H1 (cell line): ENCODE results near the gene CNOT1. TPM values are rescaled to one million over a fixed set of nuclear protein-coding genes. Genes with fewer than 3 reads are reported as not detected.

Experiments
- ASH2L ChIP-seq: fragments of 200-600, 300-600 bp; sonication (generic); IDR thresholded peaks from one replicate; pipeline ENCODE4 v1.7.1; 2017; ENCODE audit warnings: low read length
- BCL11A ChIP-seq, 2 experiments: IDR thresholded peaks; one replicate each; pipeline ENCODE4 v1.6.1; 2011; ENCODE audit warnings: low read depth in 2 of 2, low read length in 2 of 2, mild to moderate bottlenecking in 2 of 2
- CBX5 ChIP-seq: fragments of 300-800, 300-1000 bp; sonication (generic); IDR thresholded peaks from 2 replicates; pipeline ENCODE4 v1.7.1; 2016; ENCODE audit warnings: antibody characterized with exemption, low read length, low read depth
- EP300 ChIP-seq, 2 experiments: IDR thresholded peaks; 1 replicate in 1 of 2; 2 replicates in 1 of 2; pipeline ENCODE4 v1.6.1; 2011 to 2012; ENCODE audit warnings: low read depth in 2 of 2, low read length in 2 of 2, mild to moderate bottlenecking in 2 of 2, borderline replicate concordance in 1 of 2, inconsistent platforms in 1 of 2, moderate library complexity in 1 of 2
- GABPA ChIP-seq: IDR thresholded peaks from 2 replicates; pipeline ENCODE4 v1.6.1; 2011; ENCODE audit warnings: mild to moderate bottlenecking, low read length, moderate library complexity, borderline replicate concordance; ENCODE audit not compliant: insufficient read depth
- GTF2F1 ChIP-seq: IDR thresholded peaks from 2 replicates; pipeline ENCODE4 v1.6.1; 2012; ENCODE audit warnings: low read depth, low read length, improper control_type of control experiment, borderline replicate concordance
- HDAC6 ChIP-seq: IDR thresholded peaks from one replicate; pipeline ENCODE4 v1.7.1; 2012; ENCODE audit warnings: low read depth, mild to moderate bottlenecking, inconsistent platforms, low read length, moderate library complexity
- JUN ChIP-seq: IDR thresholded peaks from 2 replicates; pipeline ENCODE4 v1.6.1; 2011; ENCODE audit warnings: low read depth, mild to moderate bottlenecking, improper control_type of control experiment, low read length
- NANOG ChIP-seq: IDR thresholded peaks from 2 replicates; pipeline ENCODE4 v1.6.1; 2011; ENCODE audit warnings: low read length, low read depth, mild to moderate bottlenecking, inconsistent platforms; ENCODE audit not compliant: insufficient read depth, poor library complexity, severe bottlenecking
- POLR2A ChIP-seq, 2 experiments: IDR thresholded peaks; 1 replicate in 1 of 2; 2 replicates in 1 of 2; pipeline ENCODE4 v1.6.1; 2011; ENCODE audit warnings: low read depth in 2 of 2, low read length in 2 of 2, mild to moderate bottlenecking in 2 of 2; ENCODE audit errors: control extremely low read depth in 1 of 2
- RFX5 ChIP-seq: IDR thresholded peaks from 2 replicates; pipeline ENCODE4 v1.6.1; 2011; ENCODE audit warnings: low read depth, low read length, improper control_type of control experiment, borderline replicate concordance
- SAP30 ChIP-seq: fragments of 300-600 bp; sonication (generic); IDR thresholded peaks from 2 replicates; pipeline ENCODE4 v1.7.1; 2012; ENCODE audit warnings: low read length, moderate library complexity, mild to moderate bottlenecking, inconsistent platforms; ENCODE audit not compliant: insufficient read depth, insufficient replicate concordance
- SP2 ChIP-seq: IDR thresholded peaks from 2 replicates; pipeline ENCODE4 v1.6.1; 2012; ENCODE audit warnings: mild to moderate bottlenecking, low read length, inconsistent platforms
- SRF ChIP-seq: IDR thresholded peaks from 2 replicates; pipeline ENCODE4 v1.6.1; 2011; ENCODE audit warnings: mild to moderate bottlenecking, low read depth, low read length, moderate library complexity
- TAF1 ChIP-seq: IDR thresholded peaks from 2 replicates; pipeline ENCODE4 v1.6.1; 2011; ENCODE audit warnings: mild to moderate bottlenecking, low read depth, low read length
- TAF7 ChIP-seq: optimal IDR thresholded peaks from 2 replicates; pipeline ENCODE3; 2011; ENCODE audit warnings: low read depth, mild to moderate bottlenecking, inconsistent platforms, low read length, moderate library complexity, borderline replicate concordance
- TBP ChIP-seq: IDR thresholded peaks from 2 replicates; pipeline ENCODE4 v1.6.1; 2011; ENCODE audit warnings: low read depth, low read length, improper control_type of control experiment
- ZNF274 ChIP-seq: IDR thresholded peaks from 2 replicates; pipeline ENCODE4 v1.7.0; 2012; ENCODE audit warnings: low read length, borderline replicate concordance; ENCODE audit errors: extremely low read depth
- polyA plus RNA-seq, 7 experiments: library from polyadenylated mRNA; depleted of rRNA in 3 of 7; stranded (reverse) in 5 of 7; unstranded in 2 of 7; fragments of >200 nt in 5 of 7; fragments of 200-250 nt in 2 of 7; gene quantifications; 1 replicate in 5 of 7; 2 replicates in 1 of 7; 4 replicates in 1 of 7; pipeline versions ENCODE4 v1.2.1 to v1.2.3, GENCODE V29; 2011 to 2013; ENCODE audit warnings: missing spikeins in 2 of 7, mixed read lengths in 2 of 7
- total RNA-seq: library from RNA; stranded (reverse); fragmentation: NEBNext Ultra II Directional; extraction: Animal tissue kit (Norgen Biotek cat#: 25700); gene quantifications from 2 replicates; pipeline ENCODE4 v1.2.1, GENCODE V29; 2021
- TF ChIP-seq, protein P1 (sequence below): IDR thresholded peaks from 2 replicates; pipeline ENCODE4 v1.6.1; 2012; ENCODE audit warnings: inconsistent platforms
- TF ChIP-seq, protein P2 (sequence below), 3 experiments: IDR thresholded peaks; 1 replicate in 2 of 3; 2 replicates in 1 of 3; pipeline versions ENCODE4 v1.5.1 to v1.6.1; 2011; ENCODE audit warnings: low read length in 3 of 3, mild to moderate bottlenecking in 3 of 3, inconsistent platforms in 2 of 3, low read depth in 1 of 3, moderate library complexity in 1 of 3; ENCODE audit not compliant: insufficient read depth in 1 of 3; ENCODE audit errors: control extremely low read depth in 1 of 3

The CNOT1 gene
- total and polyA plus RNA-seq, 2 of the 8 experiments (the other 6 are each of a cell fraction or from before 2014, with no cell fraction given): 306 to 319 TPM

DNA sequence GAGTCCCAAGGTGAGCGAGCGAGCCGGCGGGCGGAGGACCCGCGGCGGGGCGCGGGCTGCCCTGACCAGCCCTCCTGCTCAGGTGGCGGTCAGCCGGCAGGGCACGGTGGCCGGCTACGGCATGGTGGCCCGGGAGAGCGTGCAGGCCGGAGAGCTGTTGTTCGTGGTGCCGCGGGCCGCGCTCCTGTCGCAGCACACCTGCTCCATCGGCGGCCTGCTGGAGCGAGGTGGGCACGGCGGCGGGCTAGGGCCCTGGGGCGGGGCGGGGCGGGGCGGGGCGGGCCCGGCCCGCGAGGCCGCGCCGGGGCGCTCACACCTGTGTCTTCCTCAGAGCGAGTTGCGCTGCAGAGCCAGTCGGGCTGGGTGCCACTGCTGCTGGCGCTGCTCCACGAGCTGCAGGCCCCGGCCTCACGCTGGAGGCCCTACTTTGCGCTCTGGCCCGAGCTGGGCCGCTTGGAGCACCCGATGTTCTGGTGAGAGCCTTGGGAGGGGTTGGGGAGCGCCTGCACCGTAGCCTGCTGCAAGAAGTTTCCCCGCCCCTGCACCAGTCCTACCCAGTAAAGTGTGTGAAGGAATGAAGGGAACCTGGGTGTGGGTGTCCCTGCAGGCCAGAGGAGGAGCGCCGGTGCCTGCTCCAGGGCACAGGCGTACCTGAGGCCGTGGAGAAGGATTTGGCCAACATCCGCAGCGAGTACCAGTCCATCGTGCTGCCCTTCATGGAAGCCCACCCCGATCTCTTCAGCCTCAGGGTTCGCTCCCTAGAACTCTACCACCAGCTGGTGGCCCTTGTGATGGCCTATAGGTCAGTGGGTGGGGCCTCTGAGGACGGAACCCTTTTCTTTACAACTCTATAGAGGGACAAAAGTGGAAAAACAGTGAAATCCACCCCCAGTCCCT, 113.5 kb downstream of the CNOT1 start (continued):
- TF ChIP-seq, protein P1, sequence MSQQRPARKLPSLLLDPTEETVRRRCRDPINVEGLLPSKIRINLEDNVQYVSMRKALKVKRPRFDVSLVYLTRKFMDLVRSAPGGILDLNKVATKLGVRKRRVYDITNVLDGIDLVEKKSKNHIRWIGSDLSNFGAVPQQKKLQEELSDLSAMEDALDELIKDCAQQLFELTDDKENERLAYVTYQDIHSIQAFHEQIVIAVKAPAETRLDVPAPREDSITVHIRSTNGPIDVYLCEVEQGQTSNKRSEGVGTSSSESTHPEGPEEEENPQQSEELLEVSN: no peak
- TF ChIP-seq HDAC6 (no peak), NANOG (no peak), POLR2A (IDR thresholded peaks at IDR 0.05; ENCODE audit: control extremely low read depth in 1 of 2, low read depth in 2 of 2, low read length in 2 of 2) (peak; percentile 52 to 74), BCL11A (IDR thresholded peaks at IDR 0.05; ENCODE audit: low read depth in 2 of 2, low read length in 2 of 2) (no peak), SRF (no peak), ZNF274 (no peak), TBP (no peak), TAF7 (no peak), GABPA (no peak), GTF2F1 (no peak), SAP30 (no peak), JUN (no peak), CBX5 (no peak), SP2 (no peak), RFX5 (no peak), ASH2L (no peak), EP300 (IDR thresholded peaks at IDR 0.05; ENCODE audit: borderline replicate concordance in 1 of 2, low read depth in 2 of 2, low read length in 2 of 2) (no peak), TAF1 (peak; percentile 74)
- TF ChIP-seq, protein P2, sequence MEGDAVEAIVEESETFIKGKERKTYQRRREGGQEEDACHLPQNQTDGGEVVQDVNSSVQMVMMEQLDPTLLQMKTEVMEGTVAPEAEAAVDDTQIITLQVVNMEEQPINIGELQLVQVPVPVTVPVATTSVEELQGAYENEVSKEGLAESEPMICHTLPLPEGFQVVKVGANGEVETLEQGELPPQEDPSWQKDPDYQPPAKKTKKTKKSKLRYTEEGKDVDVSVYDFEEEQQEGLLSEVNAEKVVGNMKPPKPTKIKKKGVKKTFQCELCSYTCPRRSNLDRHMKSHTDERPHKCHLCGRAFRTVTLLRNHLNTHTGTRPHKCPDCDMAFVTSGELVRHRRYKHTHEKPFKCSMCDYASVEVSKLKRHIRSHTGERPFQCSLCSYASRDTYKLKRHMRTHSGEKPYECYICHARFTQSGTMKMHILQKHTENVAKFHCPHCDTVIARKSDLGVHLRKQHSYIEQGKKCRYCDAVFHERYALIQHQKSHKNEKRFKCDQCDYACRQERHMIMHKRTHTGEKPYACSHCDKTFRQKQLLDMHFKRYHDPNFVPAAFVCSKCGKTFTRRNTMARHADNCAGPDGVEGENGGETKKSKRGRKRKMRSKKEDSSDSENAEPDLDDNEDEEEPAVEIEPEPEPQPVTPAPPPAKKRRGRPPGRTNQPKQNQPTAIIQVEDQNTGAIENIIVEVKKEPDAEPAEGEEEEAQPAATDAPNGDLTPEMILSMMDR (IDR thresholded peaks at IDR 0.05; ENCODE audit: control extremely low read depth in 1 of 3, insufficient read depth in 1 of 3, low read depth in 1 of 3, low read length in 3 of 3): 0 out of 4 replicates have a peak, but pooled peaks of 1 of the 3 experiments have one; percentile 4
- TF ChIP-seq, all 59 proteins: peak for 4
